H1 (cell line): Measurements from ENCODE around the gene PRICKLE2. TPM values are rescaled to one million over a fixed set of nuclear protein-coding genes. Genes with fewer than 3 reads are reported as not detected.

Experiments
- CTCF ChIA-PET: fragments of 300-600 bp; sonication (Branson Sonifier 250); formaldehyde crosslinking; loops from one replicate; lab custom pipeline; 2021; ENCODE audit not compliant: partially characterized antibody; lab: Charles Lee
- POLR2A ChIA-PET: fragments of 300-600 bp; sonication (Branson Sonifier 250); formaldehyde crosslinking; loops from one replicate; lab custom pipeline; 2021; ENCODE audit warnings: inconsistent platforms; ENCODE audit not compliant: partially characterized antibody; lab: Charles Lee
- DNase-seq, 2 experiments: peaks; one replicate each; pipeline versions ENCODE4 v3.0.0 to v3.0.0-alpha.2; 2010 to 2022; ENCODE audit warnings: low spot score in 2 of 2, low read depth in 1 of 2, mixed read lengths in 1 of 2
- FAIRE-seq: peaks from 2 replicates; lab custom pipeline; 2011; peaks lifted over from hg19 to GRCh38; lab: Jason Lieb, UNC
- H2AFZ ChIP-seq: 2 replicates; pipeline ENCODE4 v1.8.1; 2012; ENCODE audit warnings: low read length, inconsistent platforms
- H2AK5ac ChIP-seq: 2 replicates; pipeline ENCODE4 v1.6.1; 2013; ENCODE audit warnings: low read depth, low read length
- H2BK120ac ChIP-seq: replicated peaks from 2 replicates; pipeline ENCODE3; 2013; ENCODE audit warnings: low read depth, low read length, inconsistent platforms
- H2BK12ac ChIP-seq: 2 replicates; pipeline ENCODE4 v1.6.1; 2013; ENCODE audit warnings: low read depth, low read length
- H2BK15ac ChIP-seq: 2 replicates; pipeline ENCODE4 v1.6.1; 2013; ENCODE audit warnings: low read length
- H2BK20ac ChIP-seq: 2 replicates; pipeline ENCODE4 v1.6.1; 2013; ENCODE audit warnings: low read length
- H2BK5ac ChIP-seq: 2 replicates; pipeline ENCODE4 v1.6.1; 2013; ENCODE audit warnings: low read depth, low read length
- H3K14ac ChIP-seq: 2 replicates; pipeline ENCODE4 v1.6.1; 2013; ENCODE audit warnings: inconsistent platforms; ENCODE audit not compliant: insufficient read length
- H3K18ac ChIP-seq: 2 replicates; pipeline ENCODE4 v1.6.1; 2013; ENCODE audit warnings: low read length; ENCODE audit errors: extremely low read depth
- H3K23ac ChIP-seq: 2 replicates; pipeline ENCODE4 v1.6.1; 2013; ENCODE audit warnings: inconsistent platforms; ENCODE audit not compliant: insufficient read length
- H3K23me2 ChIP-seq: 2 replicates; pipeline ENCODE4 v1.6.1; 2013; ENCODE audit warnings: low read depth, low read length
- H3K27ac ChIP-seq: 2 replicates; pipeline ENCODE4 v1.6.1; 2011; ENCODE audit warnings: low read depth, low read length, inconsistent platforms
- H3K27me3 ChIP-seq, 4 experiments: replicated peaks in 1 of 4; 1 replicate in 1 of 4; 2 replicates in 3 of 4; pipeline versions ENCODE4 v1.6.1 to v1.8.1; 2011 to 2013; ENCODE audit warnings: low read length in 3 of 4, mild to moderate bottlenecking in 3 of 4, inconsistent platforms in 2 of 4, mixed read lengths in 2 of 4, moderate library complexity in 1 of 4; ENCODE audit not compliant: control insufficient read depth in 3 of 4, insufficient read depth in 3 of 4; ENCODE audit errors: extremely low read depth in 1 of 4
- H3K36me3 ChIP-seq, 4 experiments: 2 replicates each; pipeline versions ENCODE4 v1.6.1 to v1.8.1; 2011 to 2013; ENCODE audit warnings: mild to moderate bottlenecking in 4 of 4, low read length in 3 of 4, moderate library complexity in 2 of 4, control low read depth in 1 of 4, inconsistent platforms in 1 of 4; ENCODE audit not compliant: insufficient read depth in 4 of 4, control insufficient read depth in 2 of 4
- H3K4ac ChIP-seq: replicated peaks from 2 replicates; pipeline ENCODE3; 2013; ENCODE audit warnings: low read length, low read depth, mixed read lengths, inconsistent platforms; ENCODE audit not compliant: insufficient read length
- H3K4me1 ChIP-seq, 4 experiments: replicated peaks in 1 of 4; 1 replicate in 1 of 4; 2 replicates in 3 of 4; pipeline versions ENCODE4 v1.6.1 to v1.8.1; 2011 to 2013; ENCODE audit warnings: low read length in 3 of 4, inconsistent platforms in 2 of 4, mixed read lengths in 1 of 4; ENCODE audit not compliant: insufficient read depth in 4 of 4, control insufficient read depth in 3 of 4
- H3K4me2 ChIP-seq, 2 experiments: 2 replicates each; pipeline versions ENCODE4 v1.6.1 to v1.8.1; 2011 to 2013; ENCODE audit warnings: low read depth in 2 of 2, low read length in 2 of 2, control low read depth in 1 of 2, inconsistent platforms in 1 of 2, mild to moderate bottlenecking in 1 of 2; ENCODE audit not compliant: insufficient read depth in 1 of 2
- H3K4me3 ChIP-seq, 4 experiments: fragments of 200-600, 300-600 bp in 1 of 4; sonication (generic), shearing (Covaris generic), sonication (Bioruptor Twin) in 1 of 4; 2 replicates each; pipeline versions ENCODE4 v1.5.1 to v1.8.1; 2011 to 2016; ENCODE audit warnings: low read length in 4 of 4, low read depth in 3 of 4, control low read depth in 2 of 4, inconsistent platforms in 2 of 4, mild to moderate bottlenecking in 2 of 4, mixed read lengths in 1 of 4, moderate library complexity in 1 of 4; ENCODE audit not compliant: insufficient read depth in 2 of 4; ENCODE audit errors: extremely low read depth in 1 of 4
- H3K56ac ChIP-seq: replicated peaks from 2 replicates; pipeline ENCODE3; 2013; ENCODE audit warnings: low read depth, mild to moderate bottlenecking, mixed read lengths, low read length, inconsistent platforms; ENCODE audit not compliant: insufficient read length
- H3K79me1 ChIP-seq: 2 replicates; pipeline ENCODE4 v1.6.1; 2013; ENCODE audit warnings: low read depth, low read length, control low read depth
- H3K79me2 ChIP-seq, 2 experiments: 2 replicates each; pipeline versions ENCODE4 v1.6.1 to v1.8.1; 2012 to 2013; ENCODE audit warnings: low read length in 2 of 2, mild to moderate bottlenecking in 2 of 2, inconsistent platforms in 1 of 2; ENCODE audit not compliant: insufficient read depth in 2 of 2, control insufficient read depth in 1 of 2
- H3K9ac ChIP-seq, 4 experiments: replicated peaks in 1 of 4; 1 replicate in 1 of 4; 2 replicates in 3 of 4; pipeline versions ENCODE4 v1.6.1 to v1.8.1; 2011 to 2013; ENCODE audit warnings: low read depth in 3 of 4, low read length in 3 of 4, control low read depth in 2 of 4, mild to moderate bottlenecking in 2 of 4, moderate library complexity in 2 of 4, inconsistent platforms in 1 of 4; ENCODE audit errors: extremely low read depth in 1 of 4
- H3K9me3 ChIP-seq, 2 experiments: 2 replicates each; pipeline versions ENCODE4 v1.6.1 to v1.8.1; 2012 to 2013; ENCODE audit warnings: mild to moderate bottlenecking in 2 of 2, moderate library complexity in 2 of 2, control low read depth in 1 of 2, inconsistent platforms in 1 of 2, low read depth in 1 of 2, low read length in 1 of 2, mixed read lengths in 1 of 2; ENCODE audit not compliant: insufficient read depth in 2 of 2
- H4K20me1 ChIP-seq, 2 experiments: replicated peaks in 1 of 2; 2 replicates each; pipeline versions ENCODE3 to v1.8.1; 2011 to 2013; ENCODE audit warnings: inconsistent platforms in 2 of 2, low read length in 2 of 2, mild to moderate bottlenecking in 1 of 2; ENCODE audit not compliant: insufficient read depth in 2 of 2, control insufficient read depth in 1 of 2
- H4K5ac ChIP-seq: 2 replicates; pipeline ENCODE4 v1.6.1; 2013; ENCODE audit warnings: low read length, low read depth, mixed read lengths, inconsistent platforms; ENCODE audit not compliant: insufficient read length
- H4K8ac ChIP-seq: 2 replicates; pipeline ENCODE4 v1.8.0; 2013; ENCODE audit warnings: mild to moderate bottlenecking, moderate library complexity, low read length, inconsistent platforms; ENCODE audit not compliant: insufficient read depth; ENCODE audit errors: extremely low read depth
- H4K91ac ChIP-seq: replicated peaks from 2 replicates; pipeline ENCODE3; 2013; ENCODE audit warnings: low read length, mixed read lengths, inconsistent platforms; ENCODE audit not compliant: insufficient read length
- BCL11A ChIP-seq, 2 experiments: IDR thresholded peaks; one replicate each; pipeline ENCODE4 v1.6.1; 2011; ENCODE audit warnings: low read depth in 2 of 2, low read length in 2 of 2, mild to moderate bottlenecking in 2 of 2
- CREB1 ChIP-seq: IDR thresholded peaks from 2 replicates; pipeline ENCODE4 v1.6.1; 2012; ENCODE audit warnings: inconsistent platforms
- HDAC2 ChIP-seq, 2 experiments: fragments of 300-600 bp in 1 of 2; sonication (generic) in 1 of 2; IDR thresholded peaks; 2 replicates each; pipeline ENCODE4 v1.6.1; 2011 to 2012; ENCODE audit warnings: low read depth in 2 of 2, low read length in 2 of 2, mild to moderate bottlenecking in 2 of 2, moderate library complexity in 2 of 2, borderline replicate concordance in 1 of 2, inconsistent platforms in 1 of 2
- KDM5A ChIP-seq: fragments of 200-600 bp; IDR thresholded peaks from 2 replicates; pipeline ENCODE4 v1.7.1; 2012; ENCODE audit warnings: mild to moderate bottlenecking, low read length, inconsistent platforms, mixed read lengths
- MAFK ChIP-seq: IDR thresholded peaks from 2 replicates; pipeline ENCODE4 v1.6.1; 2012; ENCODE audit warnings: low read depth, mild to moderate bottlenecking, improper control_type of control experiment, low read length
- MAX ChIP-seq: IDR thresholded peaks from 2 replicates; pipeline ENCODE4 v1.6.1; 2012; ENCODE audit warnings: inconsistent platforms
- POLR2A ChIP-seq, 2 experiments: IDR thresholded peaks; 1 replicate in 1 of 2; 2 replicates in 1 of 2; pipeline ENCODE4 v1.6.1; 2011; ENCODE audit warnings: low read depth in 2 of 2, low read length in 2 of 2, mild to moderate bottlenecking in 2 of 2; ENCODE audit errors: control extremely low read depth in 1 of 2
- RFX5 ChIP-seq: IDR thresholded peaks from 2 replicates; pipeline ENCODE4 v1.6.1; 2011; ENCODE audit warnings: low read depth, low read length, improper control_type of control experiment, borderline replicate concordance
- SAP30 ChIP-seq: fragments of 300-600 bp; sonication (generic); IDR thresholded peaks from 2 replicates; pipeline ENCODE4 v1.7.1; 2012; ENCODE audit warnings: low read length, moderate library complexity, mild to moderate bottlenecking, inconsistent platforms; ENCODE audit not compliant: insufficient read depth, insufficient replicate concordance
- SIRT6 ChIP-seq: IDR thresholded peaks from one replicate; pipeline ENCODE4 v1.7.1; 2012; ENCODE audit warnings: low read length, inconsistent platforms
- SP1 ChIP-seq: IDR thresholded peaks from 2 replicates; pipeline ENCODE4 v1.6.1; 2011; ENCODE audit warnings: low read depth, low read length
- SP2 ChIP-seq: IDR thresholded peaks from 2 replicates; pipeline ENCODE4 v1.6.1; 2012; ENCODE audit warnings: mild to moderate bottlenecking, low read length, inconsistent platforms
- SP4 ChIP-seq: IDR thresholded peaks from 2 replicates; pipeline ENCODE4 v1.6.1; 2012; ENCODE audit warnings: low read length, inconsistent platforms
- WGBS, 2 experiments: shearing (Covaris generic) in 1 of 2; methylation state at CpG; one replicate each; pipeline versions ENCODE4 v1.1.6 to v1.1.7; 2013 to 2015; ENCODE audit warnings: low lambda C conversion rate in 2 of 2, mixed read lengths in 2 of 2, inconsistent platforms in 1 of 2, low coverage in 1 of 2, missing lambda C conversion rate in 1 of 2; ENCODE audit not compliant: insufficient replicate concordance in 2 of 2, insufficient coverage in 1 of 2, insufficient read length in 1 of 2; ENCODE audit errors: extremely low coverage in 1 of 2, missing lambda C conversion rate in 1 of 2; 5-methylcytosine and 5-hydroxymethylcytosine counted together
- polyA plus RNA-seq, 7 experiments: library from polyadenylated mRNA; depleted of rRNA in 3 of 7; stranded (reverse) in 5 of 7; unstranded in 2 of 7; fragments of >200 nt in 5 of 7; fragments of 200-250 nt in 2 of 7; gene quantifications; 1 replicate in 5 of 7; 2 replicates in 1 of 7; 4 replicates in 1 of 7; pipeline versions ENCODE4 v1.2.1 to v1.2.3, GENCODE V29; 2011 to 2013; ENCODE audit warnings: missing spikeins in 2 of 7, mixed read lengths in 2 of 7
- total RNA-seq: library from RNA; stranded (reverse); fragmentation: NEBNext Ultra II Directional; extraction: Animal tissue kit (Norgen Biotek cat#: 25700); gene quantifications from 2 replicates; pipeline ENCODE4 v1.2.1, GENCODE V29; 2021

PRICKLE2 gene
- total and polyA plus RNA-seq, 2 of the 8 experiments (the other 6 are each of a cell fraction or from before 2014, with no cell fraction given) = 2.9 to 8.0 TPM

- CTCF ChIA-PET = interaction anchor here (0.7 to 1.7 kb wide), 5 partner anchors 9 to 313 kb away, joined by 3 to 5 read pairs (median 3); no protein-coding TSS in a partner anchor
- Histone ChIP-seq H2AK5ac (no peak overlapping the region), H3K14ac (no peak overlapping the region), H4K5ac (no peak overlapping the region), H3K9me3 (no peaks in the 10 kb centered on the region), H3K23ac (no peak overlapping the region), H3K36me3 (peaks cover 0 to 4% (median 0%) of the 10 kb centered on the region in 4 experiments; a peak in 2 of 8 replicates), H3K4me1 (no peaks in the 10 kb centered on the region; a peak in 3 of 7 replicates), H4K8ac (no peak overlapping the region), H2BK15ac (no peak overlapping the region), H3K79me1 (no peaks in the 10 kb centered on the region), H3K23me2 (no peaks in the 10 kb centered on the region), H2BK20ac (no peak overlapping the region), H2AFZ (no peak overlapping the region), H3K27ac (no peak overlapping the region), H3K27me3 (no peaks in the 10 kb centered on the region), H2BK12ac (no peak overlapping the region), H3K4me3 (no peak overlapping the region; a peak in 1 of 8 replicates), H3K4me2 (no peak overlapping the region), H4K20me1 (no peaks in the 10 kb centered on the region), H4K91ac (no peak overlapping the region), H3K56ac (no peak overlapping the region), H3K18ac (no peak overlapping the region), H2BK120ac (no peak overlapping the region), H2BK5ac (no peak overlapping the region), H3K9ac (no peak overlapping the region), H3K79me2 (no peaks in the 10 kb centered on the region), H3K4ac (no peak overlapping the region)
- WGBS, 2 experiments = 90% methylated on average over 10 of the region's 10 CpGs; no CpG with 5 or more reads in 1 of the 2 experiments
- DNase-seq = no peak
- no peak for FAIRE-seq
- POLR2A ChIA-PET = no interaction called here
- no peak for TF ChIP-seq KDM5A
- no peak for TF ChIP-seq SAP30
- TF ChIP-seq RFX5 = no peak
- TF ChIP-seq SIRT6 = no peak
- no peak for TF ChIP-seq BCL11A (IDR thresholded peaks at IDR 0.05; ENCODE audit: low read depth in 2 of 2, low read length in 2 of 2)
- TF ChIP-seq POLR2A (IDR thresholded peaks at IDR 0.05; ENCODE audit: control extremely low read depth in 1 of 2, low read depth in 2 of 2, low read length in 2 of 2) = no peak
- TF ChIP-seq SP4 = no peak
- no peak for TF ChIP-seq MAFK
- no peak for TF ChIP-seq SP1
- TF ChIP-seq MAX = no peak
- no peak for TF ChIP-seq SP2
- no peak for TF ChIP-seq HDAC2 (IDR thresholded peaks at IDR 0.05; ENCODE audit: borderline replicate concordance in 1 of 2, low read depth in 2 of 2, low read length in 2 of 2)
- no peak for TF ChIP-seq CREB1
Measured at GRCh38 chr3:64148955-64149653, 76.2 kb downstream of the PRICKLE2 start.
